SHP77 treated with DMSO at 0.1 percent for 48 hours (cell line): ENCODE data around the gene RIMS4.
"Not testable (repeated sequence)": the region's sequence is repeated elsewhere in the genome, so short reads cannot be mapped to it uniquely, and the experiment has no call there.

Experiments
- DNase-seq: peaks from one replicate; lab custom pipeline; 2025; lab: John Stamatoyannopoulos, UW

The RIMS4 gene

GRCh38 chr20:44795836-44796235 lies 14.5 kb downstream of the RIMS4 start:
- no peak for DNase-seq

GRCh38 chr20:44792796-44793195 lies 17.6 kb downstream of the RIMS4 start:
- no peak for DNase-seq

GRCh38 chr20:44790638-44791393 lies 19.5 kb downstream of the RIMS4 start:
- no peak for DNase-seq

- DNase-seq, result no peak
Measured at GRCh38 chr20:44788706-44789456, 21.5 kb downstream of the RIMS4 start.

GRCh38 chr20:44787299-44787698 lies 23.0 kb downstream of the RIMS4 start:
- DNase-seq, result no peak

GRCh38 chr20:44785768-44786167 lies 24.6 kb downstream of the RIMS4 start:
- DNase-seq, result no peak

- DNase-seq, result no peak
Measured at GRCh38 chr20:44784688-44785087, 25.7 kb downstream of the RIMS4 start.

- DNase-seq, result no peak
Measured at GRCh38 chr20:44781791-44782190, 28.6 kb downstream of the RIMS4 start.

GRCh38 chr20:44781118-44781517 lies 29.2 kb downstream of the RIMS4 start:
- DNase-seq, result no peak

- DNase-seq, result no peak
Measured at GRCh38 chr20:44780226-44780625, 30.1 kb downstream of the RIMS4 start.

- DNase-seq, result no peak
Measured at GRCh38 chr20:44776980-44777379, 33.4 kb downstream of the RIMS4 start.

- DNase-seq, result no peak
Measured at GRCh38 chr20:44773070-44773829, 37.1 kb downstream of the RIMS4 start.

- no peak for DNase-seq
Measured at GRCh38 chr20:44772636-44773035, 37.7 kb downstream of the RIMS4 start.

- no peak for DNase-seq
Measured at GRCh38 chr20:44771172-44771535, 39.2 kb downstream of the RIMS4 start.

- DNase-seq, result no peak
Measured at GRCh38 chr20:44770484-44771171, 39.7 kb downstream of the RIMS4 start.

GRCh38 chr20:44769481-44769863 lies 40.9 kb downstream of the RIMS4 start:
- no peak for DNase-seq

GRCh38 chr20:44768854-44769480 lies 41.4 kb downstream of the RIMS4 start:
- DNase-seq, result no peak

GRCh38 chr20:44768256-44768655 lies 42.1 kb downstream of the RIMS4 start:
- DNase-seq, result no peak

GRCh38 chr20:44765701-44766347 lies 44.5 kb downstream of the RIMS4 start:
- DNase-seq, result no peak

GRCh38 chr20:44765091-44765490 lies 45.3 kb downstream of the RIMS4 start:
- no peak for DNase-seq

- DNase-seq, result not testable (repeated sequence)
Measured at GRCh38 chr20:44763798-44764197, 46.5 kb downstream of the RIMS4 start.
